ENCODE measurements around the gene MCRIP1. TPM values are rescaled to one million over a fixed set of nuclear protein-coding genes. Genes with fewer than 3 reads are reported as not detected.

MCRIP1 gene
- total and polyA plus RNA-seq, 2 of the 8 experiments (the other 6 are each of a cell fraction or from before 2014, with no cell fraction given): 103 to 151 TPM

DNA sequence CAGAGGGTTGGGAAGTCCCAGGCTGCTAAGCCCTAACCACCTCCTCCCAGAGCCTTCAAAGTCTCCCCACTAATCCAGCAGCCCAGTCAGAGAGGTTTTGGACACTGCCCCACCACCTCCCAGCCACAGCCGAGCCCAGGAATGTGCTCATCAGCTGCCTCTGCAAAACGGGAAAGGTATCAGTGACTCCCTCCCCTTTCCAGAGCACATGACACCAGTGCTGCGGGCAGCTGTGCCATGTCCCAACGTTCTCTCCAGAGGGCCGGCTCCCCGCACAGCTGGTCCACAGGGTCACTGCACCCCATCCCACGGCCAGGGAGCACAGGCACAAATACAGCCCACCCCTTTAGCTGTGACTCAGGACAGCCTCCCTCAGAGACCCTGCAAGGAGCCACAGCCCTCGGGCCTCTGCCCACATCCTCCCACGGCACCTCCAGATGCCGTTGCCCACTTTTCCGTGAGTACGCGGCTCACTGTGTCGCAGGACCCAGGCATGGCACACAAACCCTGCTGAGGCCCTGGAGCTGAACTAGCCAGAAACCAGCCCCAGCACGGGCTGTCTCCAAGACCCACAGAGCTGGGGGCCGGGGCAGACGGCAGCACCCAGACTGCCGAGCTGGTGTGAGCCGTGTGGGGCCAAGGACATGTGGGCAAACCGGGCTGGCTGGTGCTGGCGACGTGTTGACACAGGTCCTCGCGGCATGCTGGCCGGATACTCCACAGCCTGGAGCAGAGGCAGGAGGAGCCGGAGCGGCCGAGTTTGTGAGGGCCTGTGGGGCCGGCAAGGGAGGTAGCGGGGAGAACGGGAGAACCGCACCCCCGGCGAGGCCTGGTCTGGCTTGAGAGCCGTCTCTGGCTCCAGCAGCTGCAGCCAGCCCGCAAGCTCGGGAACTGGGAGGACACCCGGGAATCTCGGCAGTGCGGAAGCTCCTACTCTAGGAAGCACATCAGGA is 8.0 kb upstream of the MCRIP1 start:
- no peak overlapping the region for H3K4me3 ChIP-seq (ENCODE audit: extremely low read depth in 1 of 4, insufficient read depth in 2 of 4, low read depth in 3 of 4, low read length in 4 of 4)
- H2BK12ac ChIP-seq (ENCODE audit: low read depth, low read length): no peak overlapping the region
- H3K23ac ChIP-seq (ENCODE audit: insufficient read length): no peak overlapping the region
- H4K8ac ChIP-seq (ENCODE audit: extremely low read depth, insufficient read depth, low read length): peak overlapping the region; percentile 19; the same call in 1 of the 2 replicates
- H3K18ac ChIP-seq (ENCODE audit: extremely low read depth, low read length): no peak overlapping the region
- H2AK5ac ChIP-seq (ENCODE audit: low read depth, low read length): no peak overlapping the region
- H3K4ac ChIP-seq (replicated peaks; ENCODE audit: insufficient read length, low read depth, low read length): no peak overlapping the region
- H3K14ac ChIP-seq (ENCODE audit: insufficient read length): no peak overlapping the region
- H2AFZ ChIP-seq (ENCODE audit: low read length): no peak overlapping the region
- no peaks in the 10 kb centered on the region for H3K79me1 ChIP-seq (ENCODE audit: low read depth, low read length)
- POLR2A ChIA-PET (ENCODE audit: partially characterized antibody): interaction anchor here (0.6 to 5.7 kb wide), 13 partner anchors 7 to 182 kb away, joined by 3 to 37 read pairs (median 4); partner anchors contain the start of genes CENPX, MCRIP1, MRPL12 and P4HB
- H3K4me1 ChIP-seq (replicated peaks in 1 of 4; ENCODE audit: control insufficient read depth in 3 of 4, insufficient read depth in 4 of 4, low read length in 3 of 4): peaks cover 0 to 3% (median 0%) of the 10 kb centered on the region in 4 experiments; a peak in 2 of 7 replicates
- DNase-seq (ENCODE audit: low read depth in 1 of 2, low spot score in 2 of 2): no peak
- no peaks in the 10 kb centered on the region for H3K23me2 ChIP-seq (ENCODE audit: low read depth, low read length)
- H2BK20ac ChIP-seq (ENCODE audit: low read length): no peak overlapping the region
- no peaks in the 10 kb centered on the region for H3K79me2 ChIP-seq (ENCODE audit: control insufficient read depth in 1 of 2, insufficient read depth in 2 of 2, low read length in 2 of 2)
- TF ChIP-seq ASH2L (IDR thresholded peaks at IDR 0.05; ENCODE audit: low read length) (no peak), TEAD4 (IDR thresholded peaks at IDR 0.05; ENCODE audit: low read depth, low read length) (peak; percentile 48)
- H3K56ac ChIP-seq (replicated peaks; ENCODE audit: insufficient read length, low read depth, low read length): no peak overlapping the region
- FAIRE-seq: no peak
- H3K4me2 ChIP-seq (ENCODE audit: insufficient read depth in 1 of 2, low read depth in 2 of 2, low read length in 2 of 2): no peak overlapping the region
- peaks cover 2 to 8% of the 10 kb centered on the region in 2 experiments for H4K20me1 ChIP-seq (replicated peaks in 1 of 2; ENCODE audit: control insufficient read depth in 1 of 2, insufficient read depth in 2 of 2, low read length in 2 of 2)
- CTCF ChIA-PET (ENCODE audit: partially characterized antibody): interaction anchor here (0.6 to 1.6 kb wide), 6 partner anchors 12 to 175 kb away, joined by 3 to 6 read pairs (median 3); no protein-coding TSS in a partner anchor
- H3K36me3 ChIP-seq (ENCODE audit: control insufficient read depth in 2 of 4, insufficient read depth in 4 of 4, low read length in 3 of 4): peaks cover 12 to 30% (median 25%) of the 10 kb centered on the region in 4 experiments
- WGBS, 2 experiments (ENCODE audit: extremely low coverage in 1 of 2, insufficient coverage in 1 of 2, insufficient read length in 1 of 2, insufficient replicate concordance in 2 of 2, low coverage in 1 of 2, low lambda C conversion rate in 2 of 2, missing lambda C conversion rate in 1 of 2): 90% methylated on average over 39 of the region's 40 CpGs; no CpG with 5 or more reads in 1 of the 2 experiments
- no peak overlapping the region for H3K9ac ChIP-seq (replicated peaks in 1 of 4; ENCODE audit: extremely low read depth in 1 of 4, low read depth in 3 of 4, low read length in 3 of 4)
- H2BK120ac ChIP-seq (replicated peaks; ENCODE audit: low read depth, low read length): no peak overlapping the region
- no peak overlapping the region for H4K5ac ChIP-seq (ENCODE audit: insufficient read length, low read depth, low read length)
- no peaks in the 10 kb centered on the region for H3K9me3 ChIP-seq (ENCODE audit: insufficient read depth in 2 of 2, low read depth in 1 of 2, low read length in 1 of 2)
- H4K91ac ChIP-seq (replicated peaks; ENCODE audit: insufficient read length, low read length): no peak overlapping the region
- H3K27ac ChIP-seq (ENCODE audit: low read depth, low read length): 0 out of 2 replicates have a peak overlapping the region, but pooled peaks have one; percentile 2
- H2BK5ac ChIP-seq (ENCODE audit: low read depth, low read length): no peak overlapping the region
- no peaks in the 10 kb centered on the region; a peak in 2 of 7 replicates for H3K27me3 ChIP-seq (replicated peaks in 1 of 4; ENCODE audit: control insufficient read depth in 3 of 4, extremely low read depth in 1 of 4, insufficient read depth in 3 of 4, low read length in 3 of 4)
- no peak overlapping the region for H2BK15ac ChIP-seq (ENCODE audit: low read length)

Measured in H1 (cell line).